ENCODE results near the gene GREB1. TPM values are rescaled to one million over a fixed set of nuclear protein-coding genes. Genes with fewer than 3 reads are reported as not detected.

Gene GREB1
- total and polyA plus RNA-seq, 2 experiments from 2014 or later: 12.0 to 35.0 TPM

DNA sequence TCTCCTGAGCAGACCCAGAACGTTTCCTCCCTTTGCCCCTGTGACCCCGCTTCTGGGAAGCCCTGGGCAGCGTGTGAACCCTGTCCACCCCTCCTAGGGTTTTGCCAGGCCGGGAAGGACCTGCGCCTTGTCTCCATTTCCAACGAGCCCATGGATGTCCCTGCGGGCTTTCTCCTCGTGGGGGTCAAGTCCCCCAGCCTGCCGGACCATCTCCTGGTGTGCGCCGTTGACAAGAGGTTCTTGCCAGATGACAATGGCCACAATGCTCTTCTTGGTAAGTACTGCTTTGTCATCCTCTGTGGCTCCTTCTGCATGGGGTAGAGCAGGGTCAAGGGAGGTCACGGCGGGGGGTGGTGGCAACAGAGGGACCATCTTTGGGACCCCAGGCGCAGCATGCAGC, 32.5 kb downstream of the GREB1 start:
- TF ChIP-seq EZH2 (IDR thresholded peaks at IDR 0.05; ENCODE audit: low read depth, unreplicated experiment) (no peak), JUNB (IDR thresholded peaks at IDR 0.05; ENCODE audit: unreplicated experiment) (no peak), REST (IDR thresholded peaks at IDR 0.05; ENCODE audit: unreplicated experiment) (no peak), ZNF331 (CRISPR knock-in tag; IDR thresholded peaks at IDR 0.05; ENCODE audit: low read depth) (no peak), EZH2phosphoT487 (IDR thresholded peaks at IDR 0.05; ENCODE audit: unreplicated experiment) (no peak), NANOG (IDR thresholded peaks at IDR 0.05; ENCODE audit: borderline replicate concordance) (no peak), STAT1 (IDR thresholded peaks at IDR 0.05; ENCODE audit: unreplicated experiment) (no peak)
- TF ChIP-seq, protein P1, sequence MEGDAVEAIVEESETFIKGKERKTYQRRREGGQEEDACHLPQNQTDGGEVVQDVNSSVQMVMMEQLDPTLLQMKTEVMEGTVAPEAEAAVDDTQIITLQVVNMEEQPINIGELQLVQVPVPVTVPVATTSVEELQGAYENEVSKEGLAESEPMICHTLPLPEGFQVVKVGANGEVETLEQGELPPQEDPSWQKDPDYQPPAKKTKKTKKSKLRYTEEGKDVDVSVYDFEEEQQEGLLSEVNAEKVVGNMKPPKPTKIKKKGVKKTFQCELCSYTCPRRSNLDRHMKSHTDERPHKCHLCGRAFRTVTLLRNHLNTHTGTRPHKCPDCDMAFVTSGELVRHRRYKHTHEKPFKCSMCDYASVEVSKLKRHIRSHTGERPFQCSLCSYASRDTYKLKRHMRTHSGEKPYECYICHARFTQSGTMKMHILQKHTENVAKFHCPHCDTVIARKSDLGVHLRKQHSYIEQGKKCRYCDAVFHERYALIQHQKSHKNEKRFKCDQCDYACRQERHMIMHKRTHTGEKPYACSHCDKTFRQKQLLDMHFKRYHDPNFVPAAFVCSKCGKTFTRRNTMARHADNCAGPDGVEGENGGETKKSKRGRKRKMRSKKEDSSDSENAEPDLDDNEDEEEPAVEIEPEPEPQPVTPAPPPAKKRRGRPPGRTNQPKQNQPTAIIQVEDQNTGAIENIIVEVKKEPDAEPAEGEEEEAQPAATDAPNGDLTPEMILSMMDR (conservative IDR thresholded peaks at IDR 0.05; ENCODE audit: low read depth in 2 of 2): no peak
- TF ChIP-seq, protein P2, sequence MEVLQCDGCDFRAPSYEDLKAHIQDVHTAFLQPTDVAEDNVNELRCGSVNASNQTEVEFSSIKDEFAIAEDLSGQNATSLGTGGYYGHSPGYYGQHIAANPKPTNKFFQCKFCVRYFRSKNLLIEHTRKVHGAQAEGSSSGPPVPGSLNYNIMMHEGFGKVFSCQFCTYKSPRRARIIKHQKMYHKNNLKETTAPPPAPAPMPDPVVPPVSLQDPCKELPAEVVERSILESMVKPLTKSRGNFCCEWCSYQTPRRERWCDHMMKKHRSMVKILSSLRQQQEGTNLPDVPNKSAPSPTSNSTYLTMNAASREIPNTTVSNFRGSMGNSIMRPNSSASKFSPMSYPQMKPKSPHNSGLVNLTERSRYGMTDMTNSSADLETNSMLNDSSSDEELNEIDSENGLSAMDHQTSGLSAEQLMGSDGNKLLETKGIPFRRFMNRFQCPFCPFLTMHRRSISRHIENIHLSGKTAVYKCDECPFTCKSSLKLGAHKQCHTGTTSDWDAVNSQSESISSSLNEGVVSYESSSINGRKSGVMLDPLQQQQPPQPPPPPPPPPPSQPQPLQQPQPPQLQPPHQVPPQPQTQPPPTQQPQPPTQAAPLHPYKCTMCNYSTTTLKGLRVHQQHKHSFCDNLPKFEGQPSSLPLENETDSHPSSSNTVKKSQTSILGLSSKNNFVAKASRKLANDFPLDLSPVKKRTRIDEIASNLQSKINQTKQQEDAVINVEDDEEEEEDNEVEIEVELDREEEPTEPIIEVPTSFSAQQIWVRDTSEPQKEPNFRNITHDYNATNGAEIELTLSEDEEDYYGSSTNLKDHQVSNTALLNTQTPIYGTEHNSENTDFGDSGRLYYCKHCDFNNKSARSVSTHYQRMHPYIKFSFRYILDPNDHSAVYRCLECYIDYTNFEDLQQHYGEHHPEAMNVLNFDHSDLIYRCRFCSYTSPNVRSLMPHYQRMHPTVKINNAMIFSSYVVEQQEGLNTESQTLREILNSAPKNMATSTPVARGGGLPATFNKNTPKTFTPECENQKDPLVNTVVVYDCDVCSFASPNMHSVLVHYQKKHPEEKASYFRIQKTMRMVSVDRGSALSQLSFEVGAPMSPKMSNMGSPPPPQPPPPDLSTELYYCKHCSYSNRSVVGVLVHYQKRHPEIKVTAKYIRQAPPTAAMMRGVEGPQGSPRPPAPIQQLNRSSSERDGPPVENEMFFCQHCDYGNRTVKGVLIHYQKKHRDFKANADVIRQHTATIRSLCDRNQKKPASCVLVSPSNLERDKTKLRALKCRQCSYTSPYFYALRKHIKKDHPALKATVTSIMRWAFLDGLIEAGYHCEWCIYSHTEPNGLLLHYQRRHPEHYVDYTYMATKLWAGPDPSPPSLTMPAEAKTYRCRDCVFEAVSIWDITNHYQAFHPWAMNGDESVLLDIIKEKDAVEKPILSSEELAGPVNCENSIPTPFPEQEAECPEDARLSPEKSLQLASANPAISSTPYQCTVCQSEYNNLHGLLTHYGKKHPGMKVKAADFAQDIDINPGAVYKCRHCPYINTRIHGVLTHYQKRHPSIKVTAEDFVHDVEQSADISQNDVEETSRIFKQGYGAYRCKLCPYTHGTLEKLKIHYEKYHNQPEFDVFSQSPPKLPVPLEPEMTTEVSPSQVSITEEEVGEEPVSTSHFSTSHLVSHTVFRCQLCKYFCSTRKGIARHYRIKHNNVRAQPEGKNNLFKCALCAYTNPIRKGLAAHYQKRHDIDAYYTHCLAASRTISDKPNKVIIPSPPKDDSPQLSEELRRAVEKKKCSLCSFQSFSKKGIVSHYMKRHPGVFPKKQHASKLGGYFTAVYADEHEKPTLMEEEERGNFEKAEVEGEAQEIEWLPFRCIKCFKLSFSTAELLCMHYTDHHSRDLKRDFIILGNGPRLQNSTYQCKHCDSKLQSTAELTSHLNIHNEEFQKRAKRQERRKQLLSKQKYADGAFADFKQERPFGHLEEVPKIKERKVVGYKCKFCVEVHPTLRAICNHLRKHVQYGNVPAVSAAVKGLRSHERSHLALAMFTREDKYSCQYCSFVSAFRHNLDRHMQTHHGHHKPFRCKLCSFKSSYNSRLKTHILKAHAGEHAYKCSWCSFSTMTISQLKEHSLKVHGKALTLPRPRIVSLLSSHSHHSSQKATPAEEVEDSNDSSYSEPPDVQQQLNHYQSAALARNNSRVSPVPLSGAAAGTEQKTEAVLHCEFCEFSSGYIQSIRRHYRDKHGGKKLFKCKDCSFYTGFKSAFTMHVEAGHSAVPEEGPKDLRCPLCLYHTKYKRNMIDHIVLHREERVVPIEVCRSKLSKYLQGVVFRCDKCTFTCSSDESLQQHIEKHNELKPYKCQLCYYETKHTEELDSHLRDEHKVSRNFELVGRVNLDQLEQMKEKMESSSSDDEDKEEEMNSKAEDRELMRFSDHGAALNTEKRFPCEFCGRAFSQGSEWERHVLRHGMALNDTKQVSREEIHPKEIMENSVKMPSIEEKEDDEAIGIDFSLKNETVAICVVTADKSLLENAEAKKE (CRISPR knock-in tag; IDR thresholded peaks at IDR 0.05): no peak
- TF ChIP-seq, protein P3, sequence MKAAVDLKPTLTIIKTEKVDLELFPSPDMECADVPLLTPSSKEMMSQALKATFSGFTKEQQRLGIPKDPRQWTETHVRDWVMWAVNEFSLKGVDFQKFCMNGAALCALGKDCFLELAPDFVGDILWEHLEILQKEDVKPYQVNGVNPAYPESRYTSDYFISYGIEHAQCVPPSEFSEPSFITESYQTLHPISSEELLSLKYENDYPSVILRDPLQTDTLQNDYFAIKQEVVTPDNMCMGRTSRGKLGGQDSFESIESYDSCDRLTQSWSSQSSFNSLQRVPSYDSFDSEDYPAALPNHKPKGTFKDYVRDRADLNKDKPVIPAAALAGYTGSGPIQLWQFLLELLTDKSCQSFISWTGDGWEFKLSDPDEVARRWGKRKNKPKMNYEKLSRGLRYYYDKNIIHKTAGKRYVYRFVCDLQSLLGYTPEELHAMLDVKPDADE (IDR thresholded peaks at IDR 0.05): no peak
- H3F3A ChIP-seq (replicated peaks; ENCODE audit: low read depth): no peaks in the 10 kb centered on the region
- H3K36me3 ChIP-seq (ENCODE audit: insufficient read depth): no peaks in the 10 kb centered on the region
- peaks cover 2% of the 10 kb centered on the region for H3K27me3 Mint-ChIP-seq (ENCODE audit: insufficient read depth, low read depth, poor library complexity)
- H3K9me3 Mint-ChIP-seq: no peaks in the 10 kb centered on the region
- H3K4me2 ChIP-seq: no peak overlapping the region
- H4K20me1 ChIP-seq (replicated peaks; ENCODE audit: insufficient read depth): no peaks in the 10 kb centered on the region; the same call in none of the 2 replicates
- no peak for DNase-seq (ENCODE audit: low spot score)
- H3K27ac ChIP-seq (ENCODE audit: low read depth): no peak overlapping the region
- H3K4me1 Mint-ChIP-seq: peaks cover 11% of the 10 kb centered on the region
- ATAC-seq: no peak
- H2AFZ ChIP-seq: no peak overlapping the region
- H3K4me3 ChIP-seq: no peak overlapping the region
- H3K9me2 ChIP-seq (ENCODE audit: insufficient read depth): no peaks in the 10 kb centered on the region
- H3K36me3 Mint-ChIP-seq (ENCODE audit: low read depth): peaks cover 12% of the 10 kb centered on the region
- no peak overlapping the region for H3K4me3 Mint-ChIP-seq
- H3K79me2 ChIP-seq (replicated peaks; ENCODE audit: insufficient read depth): no peaks in the 10 kb centered on the region
- H3K27ac Mint-ChIP-seq: no peak overlapping the region
- no peaks in the 10 kb centered on the region for H3K27me3 ChIP-seq (ENCODE audit: insufficient read depth)
- H3K4me1 ChIP-seq (ENCODE audit: insufficient read depth): no peaks in the 10 kb centered on the region
